WI38 (cell line): Measurements from ENCODE around the gene CHPF.

Source experiments
- H3K4me3 ChIP-seq: 2 replicates; pipeline ENCODE4 v1.5.1; 2011; ENCODE audit warnings: low read depth, mild to moderate bottlenecking, control low read depth, low read length
- CTCF ChIP-seq: IDR thresholded peaks from 2 replicates; pipeline ENCODE4 v1.5.1; 2012; ENCODE audit warnings: low read depth, mild to moderate bottlenecking, control low read depth, low read length

The CHPF gene

GRCh38 chr2:219505585-219505984 is 38.0 kb downstream of the CHPF start:
- H3K4me3 ChIP-seq = no peak overlapping the region
- TF ChIP-seq CTCF = no peak

GRCh38 chr2:219502618-219503017 is 41.0 kb downstream of the CHPF start:
- TF ChIP-seq CTCF = no peak
- H3K4me3 ChIP-seq = no peak overlapping the region

GRCh38 chr2:219501849-219502248 is 41.8 kb downstream of the CHPF start:
- TF ChIP-seq CTCF = no peak
- H3K4me3 ChIP-seq = no peak overlapping the region

GRCh38 chr2:219500135-219500534 is 43.5 kb downstream of the CHPF start:
- H3K4me3 ChIP-seq = peak overlapping the region; percentile 89; the same call in 1 of the 2 replicates
- peak; percentile 23; the same call in 1 of the 2 replicates for TF ChIP-seq CTCF

- TF ChIP-seq CTCF = no peak
- H3K4me3 ChIP-seq = peak overlapping the region; percentile 89
Observed at GRCh38 chr2:219499555-219499954, 44.1 kb downstream of the CHPF start.

- H3K4me3 ChIP-seq = peak overlapping the region; percentile 89
- TF ChIP-seq CTCF = no peak
Observed at GRCh38 chr2:219499058-219499307, 44.6 kb downstream of the CHPF start.

GRCh38 chr2:219498280-219499057 is 45.1 kb downstream of the CHPF start, which contains the start of gene GMPPA:
Gene GMPPA, plus strand, starts transcription at chr2:219498891. Its CDS starts 1,085 bp downstream, at chr2:219499976.
- TF ChIP-seq CTCF = no peak
- H3K4me3 ChIP-seq = peak within 1 kb of the TSS; percentile 89
